Loucy (cell line): ENCODE measurements around the gene SYNE1.

Source experiments
- EZH2phosphoT487 ChIP-seq: fragments of 200-600 bp; IDR thresholded peaks from 2 replicates; pipeline ENCODE4 v1.6.1; 2018; ENCODE audit warnings: antibody characterized with exemption, mild to moderate bottlenecking, moderate library complexity, borderline replicate concordance
- TF ChIP-seq, protein P1 (sequence below): fragments of 200-600 bp; sonication (generic); conservative IDR thresholded peaks from 2 replicates; pipeline ENCODE4 v1.5.1; 2014; ENCODE audit warnings: mild to moderate bottlenecking, antibody characterized with exemption, low read length

DNA sequence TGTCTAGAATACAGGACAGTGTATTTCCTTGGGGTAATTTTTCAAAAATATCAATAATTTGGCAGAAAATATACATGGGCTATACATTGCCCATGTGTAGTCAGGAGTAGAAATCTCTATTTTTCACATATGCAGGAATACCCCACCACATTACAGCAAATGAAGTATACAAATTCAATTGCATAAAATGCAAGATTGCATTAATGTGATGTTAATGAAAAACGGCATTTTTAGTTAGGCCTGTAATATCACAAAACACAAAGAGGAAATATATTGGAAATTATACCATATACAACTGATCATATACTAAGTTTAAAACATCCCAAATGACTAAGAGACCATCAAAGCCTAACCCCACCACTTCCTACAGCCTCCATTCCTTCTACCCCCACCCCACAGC, 154.9 kb downstream of the SYNE1 start:
- TF ChIP-seq, protein P1, sequence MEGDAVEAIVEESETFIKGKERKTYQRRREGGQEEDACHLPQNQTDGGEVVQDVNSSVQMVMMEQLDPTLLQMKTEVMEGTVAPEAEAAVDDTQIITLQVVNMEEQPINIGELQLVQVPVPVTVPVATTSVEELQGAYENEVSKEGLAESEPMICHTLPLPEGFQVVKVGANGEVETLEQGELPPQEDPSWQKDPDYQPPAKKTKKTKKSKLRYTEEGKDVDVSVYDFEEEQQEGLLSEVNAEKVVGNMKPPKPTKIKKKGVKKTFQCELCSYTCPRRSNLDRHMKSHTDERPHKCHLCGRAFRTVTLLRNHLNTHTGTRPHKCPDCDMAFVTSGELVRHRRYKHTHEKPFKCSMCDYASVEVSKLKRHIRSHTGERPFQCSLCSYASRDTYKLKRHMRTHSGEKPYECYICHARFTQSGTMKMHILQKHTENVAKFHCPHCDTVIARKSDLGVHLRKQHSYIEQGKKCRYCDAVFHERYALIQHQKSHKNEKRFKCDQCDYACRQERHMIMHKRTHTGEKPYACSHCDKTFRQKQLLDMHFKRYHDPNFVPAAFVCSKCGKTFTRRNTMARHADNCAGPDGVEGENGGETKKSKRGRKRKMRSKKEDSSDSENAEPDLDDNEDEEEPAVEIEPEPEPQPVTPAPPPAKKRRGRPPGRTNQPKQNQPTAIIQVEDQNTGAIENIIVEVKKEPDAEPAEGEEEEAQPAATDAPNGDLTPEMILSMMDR: no peak
- no peak for TF ChIP-seq EZH2phosphoT487
